Stimulated activated CD4-positive, alpha-beta T cell treated with anti-CD3 and anti-CD28 coated beads, Interleukin-4, amount 100 ng/mL, for 1 hour (primary cell): ENCODE measurements around the gene LRRC31.

ENCODE experiments used
- DNase-seq: peaks from one replicate; pipeline ENCODE4 v3.0.0-alpha.2; 2020

LRRC31 gene

DNA sequence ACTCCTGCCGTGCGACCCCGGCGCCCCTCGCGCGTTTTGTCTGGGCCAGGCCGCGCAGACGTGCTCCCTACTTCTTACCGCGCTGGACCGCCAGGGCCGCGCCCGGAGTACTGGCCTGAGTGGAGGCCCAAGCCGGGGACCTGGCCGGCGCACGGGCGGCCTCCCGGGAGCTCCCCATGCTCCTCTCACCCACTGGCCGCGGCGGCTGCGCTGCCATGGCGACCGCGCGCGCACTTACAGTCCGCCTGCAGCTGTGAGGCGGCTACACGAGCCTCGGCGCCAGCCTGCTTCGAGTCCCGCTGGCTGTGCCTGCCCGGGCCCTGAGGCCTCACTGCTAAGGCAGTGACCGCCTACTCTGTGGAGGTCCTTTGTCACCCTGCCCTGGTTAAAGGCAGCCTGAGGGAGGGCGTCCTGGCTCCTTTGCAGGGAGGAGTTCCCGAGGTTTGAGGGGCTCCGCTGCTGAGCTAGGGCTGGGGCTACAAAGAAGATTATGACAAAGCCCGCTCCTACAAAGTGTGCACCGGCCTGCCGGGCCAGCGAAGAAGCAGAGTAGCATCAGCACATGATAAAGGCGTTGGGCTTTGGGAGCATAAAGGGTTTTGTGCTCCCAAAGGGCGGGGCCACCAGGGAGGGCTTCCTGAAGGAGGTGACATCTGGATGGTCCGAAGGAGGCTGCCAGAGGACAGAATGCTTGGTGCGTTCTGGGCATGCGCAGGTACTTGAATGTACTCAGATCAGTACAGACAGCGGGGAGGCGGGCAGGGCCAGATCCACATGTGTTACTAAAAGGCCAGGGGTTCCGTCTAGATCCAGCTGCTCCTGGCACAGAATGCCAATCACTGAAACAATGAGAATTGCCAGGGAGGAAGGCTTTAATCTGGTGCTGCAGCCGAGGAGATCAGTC lies 57.2 kb downstream of the LRRC31 start, which contains the start of the genes LRRC34 and LRRIQ4:
Gene LRRC34, minus strand, starts transcription at position 573 of the 904 bp plus-strand sequence. Its CDS starts 356 bp downstream, at position 217.
Gene LRRIQ4, plus strand, starts transcription at position 539 of the 904 bp plus-strand sequence. CDS start 9,052 bp downstream, outside the sequence.
- DNase-seq, result peak; percentile 71

DNA sequence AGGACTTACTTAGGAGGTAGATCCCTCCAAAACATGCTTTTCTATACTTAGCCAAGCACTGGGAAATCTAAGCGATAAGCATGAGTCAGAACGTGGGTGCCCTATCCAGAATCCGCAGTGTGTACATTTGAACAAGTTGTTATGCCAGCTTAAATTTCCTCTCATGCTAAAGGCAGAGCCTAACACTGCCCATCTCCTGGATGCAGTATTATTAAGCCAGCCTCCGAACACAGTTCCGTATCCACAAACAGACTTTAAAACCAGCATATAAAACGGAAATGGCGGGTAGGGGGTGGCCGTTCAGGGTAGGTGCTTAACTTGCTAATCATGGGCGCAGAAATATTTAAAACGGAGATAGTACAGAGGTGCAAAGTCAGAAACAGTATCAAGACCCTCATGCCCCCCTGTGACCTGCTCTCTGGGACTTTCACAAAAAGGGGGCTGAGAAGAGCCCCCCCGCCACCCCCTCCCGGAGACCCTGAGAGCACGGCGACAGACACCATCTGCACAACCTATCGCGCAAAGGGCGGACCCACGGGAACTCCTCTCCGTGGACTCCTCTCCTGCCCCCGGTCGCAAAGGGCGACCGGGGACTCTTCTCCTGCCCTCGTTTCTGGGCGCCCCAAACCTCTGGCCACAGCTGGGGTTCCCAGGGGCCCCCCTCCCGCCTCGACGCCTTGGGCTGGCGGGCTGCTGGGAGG lies 58.0 kb downstream of the LRRC31 start:
- DNase-seq, result no peak

DNA sequence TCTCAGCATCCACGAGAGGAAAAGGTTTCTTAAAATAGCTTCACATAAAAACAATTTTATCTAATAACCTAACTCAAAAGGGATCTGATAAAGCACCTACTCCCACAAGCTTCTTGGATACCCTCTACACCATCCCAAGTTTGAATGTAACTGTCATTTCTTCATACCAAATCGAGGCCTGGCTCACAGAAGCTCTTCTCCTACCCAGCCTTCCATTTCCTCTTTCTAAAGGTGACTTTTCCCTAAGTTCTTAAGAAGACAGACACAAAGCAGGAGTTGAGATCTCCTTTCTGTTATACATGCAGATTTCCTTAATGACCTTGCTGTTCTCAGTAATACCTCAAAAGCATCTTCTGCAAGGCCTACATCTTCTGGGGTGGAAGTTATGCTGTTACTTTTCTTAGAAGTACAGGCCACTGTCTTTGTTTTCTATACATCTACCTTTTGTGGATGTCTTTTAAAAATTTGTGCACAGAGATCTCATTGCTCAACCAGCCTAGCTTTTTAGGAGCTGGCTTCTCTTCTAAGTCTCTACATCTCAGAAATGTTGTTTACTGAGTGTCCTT lies 60.4 kb downstream of the LRRC31 start:
- DNase-seq, result no peak

DNA sequence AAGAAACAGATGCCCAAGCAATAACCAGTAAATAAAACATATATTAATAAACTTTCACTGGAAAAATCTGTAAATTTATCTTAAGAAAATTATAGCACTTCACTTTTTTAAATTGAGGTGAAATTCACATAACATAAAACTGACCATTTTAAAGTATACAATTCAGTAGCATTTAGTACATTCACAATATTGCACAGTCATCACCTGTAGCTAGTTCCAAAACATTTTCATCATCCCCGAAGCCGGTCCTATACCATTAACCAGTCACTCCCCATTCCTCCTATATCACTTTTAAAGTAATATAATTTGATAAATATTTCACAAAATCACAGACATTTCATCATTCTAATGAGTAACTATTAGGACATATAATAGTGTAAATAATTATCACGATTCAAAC lies 65.1 kb downstream of the LRRC31 start:
- DNase-seq, result no peak

DNA sequence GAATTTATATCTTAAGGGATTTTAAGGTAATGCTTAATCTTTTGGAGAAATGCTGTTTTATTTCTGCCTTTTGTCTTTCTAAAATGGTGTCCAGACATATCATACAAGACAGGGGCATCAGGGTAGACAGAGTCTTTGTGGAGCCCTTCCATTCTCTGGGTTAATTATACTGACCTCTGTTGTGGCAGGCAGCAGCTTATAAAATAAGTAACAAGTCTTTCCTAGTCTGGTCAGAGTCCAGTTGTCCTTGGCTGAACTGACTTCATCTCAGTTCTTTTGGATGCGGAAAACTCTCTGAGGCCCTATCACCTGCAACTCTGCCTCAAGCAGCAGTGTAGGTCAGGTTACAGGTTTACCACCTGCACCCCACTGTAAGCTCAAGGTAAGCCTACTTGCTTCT lies 77.4 kb downstream of the LRRC31 start:
- no peak for DNase-seq

DNA sequence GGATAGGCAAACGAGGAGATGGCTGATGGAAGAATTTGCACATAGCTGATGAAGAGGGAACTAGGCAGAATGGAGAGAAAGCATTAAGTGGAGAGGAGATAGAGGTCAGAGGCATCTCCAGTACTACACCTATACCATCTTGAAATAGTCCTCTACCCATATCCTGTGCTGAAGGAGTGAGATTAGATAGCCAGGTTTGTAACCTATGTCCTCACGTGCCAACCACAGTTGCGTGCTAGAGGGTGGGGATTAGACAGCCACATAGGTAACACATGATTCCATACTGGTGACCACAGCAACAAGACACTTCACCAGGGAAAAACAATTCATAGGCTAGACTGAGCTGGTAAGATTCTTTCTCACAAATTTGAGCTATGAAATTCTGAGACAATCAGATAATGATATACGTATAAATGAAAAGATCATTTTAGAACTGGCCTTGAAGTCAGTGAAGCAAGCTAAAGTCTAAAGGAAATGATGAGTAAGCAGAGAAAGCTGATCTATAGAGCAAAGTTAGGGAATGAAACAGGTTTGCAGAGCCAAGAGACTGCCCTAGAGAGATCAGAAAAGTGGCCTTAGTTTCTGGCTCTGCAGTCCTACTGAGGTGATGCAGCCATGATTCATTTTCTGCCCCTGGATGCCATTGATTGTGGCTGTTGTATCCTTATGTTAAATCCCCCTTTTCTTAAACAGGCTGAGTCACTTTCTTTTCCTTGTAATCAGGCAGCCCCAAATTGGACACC lies 78.9 kb downstream of the LRRC31 start:
- no peak for DNase-seq

DNA sequence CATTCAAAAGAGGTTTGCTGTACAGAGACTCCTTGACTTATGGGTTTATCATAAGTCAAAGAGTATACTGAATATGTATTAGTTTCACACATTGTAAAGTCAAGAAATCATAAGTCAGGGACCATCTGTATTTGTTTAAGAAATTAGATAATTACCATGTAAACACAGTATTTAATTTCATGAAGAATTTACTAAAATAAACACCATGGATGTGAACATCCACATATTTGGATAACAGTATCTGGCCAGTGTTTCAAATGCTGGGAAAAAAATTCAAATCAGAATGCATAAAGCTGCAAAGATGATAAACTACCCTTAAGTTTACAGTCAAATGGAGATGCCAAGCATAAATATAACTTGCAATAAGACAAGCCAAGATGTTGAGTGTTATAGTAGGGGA lies 79.5 kb downstream of the LRRC31 start:
- DNase-seq, result no peak
